MV-4-11 (cell line): ENCODE measurements around the gene NCKAP5.

Source experiments
- DNase-seq: peaks from one replicate; lab custom pipeline; 2025; lab: John Stamatoyannopoulos, UW

NCKAP5 gene

DNA sequence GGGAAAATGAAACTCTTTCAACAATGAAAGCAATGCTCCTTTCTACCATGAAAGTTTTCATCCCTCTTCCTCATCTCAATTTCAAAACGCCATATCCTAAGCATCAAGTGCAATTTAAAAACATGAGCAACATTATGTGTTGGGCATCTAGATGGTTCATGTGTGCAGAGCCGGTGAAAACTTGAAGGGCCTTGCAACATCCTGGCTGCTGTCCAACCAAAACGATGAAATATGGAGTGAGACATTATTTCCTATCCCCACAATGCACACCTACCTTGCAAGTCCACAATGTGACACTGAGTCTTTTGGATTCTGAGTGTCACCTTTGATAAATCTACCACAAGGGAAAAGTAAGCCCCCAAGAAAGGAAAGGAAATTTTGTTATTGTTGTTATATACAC, 110.0 kb downstream of the NCKAP5 start:
- no peak for DNase-seq

DNA sequence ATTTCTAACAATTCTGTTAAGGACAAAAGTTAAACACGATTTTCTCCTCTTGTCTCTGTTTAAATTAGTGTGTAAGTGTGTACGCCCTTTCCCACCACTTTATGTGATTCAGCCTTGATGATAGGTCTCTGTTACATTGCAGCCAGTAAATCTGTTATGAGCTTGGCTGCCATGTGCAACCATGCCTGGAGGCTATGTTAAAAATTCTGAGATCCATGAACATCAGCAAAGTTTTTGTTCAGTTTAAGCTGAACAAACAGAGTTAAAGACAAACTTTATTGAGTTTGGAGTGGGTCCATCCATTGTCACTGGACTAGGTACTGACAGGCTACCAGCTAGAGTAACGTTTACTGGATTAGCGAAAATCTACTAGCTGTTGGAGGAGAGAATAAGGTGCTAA, 110.4 kb downstream of the NCKAP5 start:
- no peak for DNase-seq

DNA sequence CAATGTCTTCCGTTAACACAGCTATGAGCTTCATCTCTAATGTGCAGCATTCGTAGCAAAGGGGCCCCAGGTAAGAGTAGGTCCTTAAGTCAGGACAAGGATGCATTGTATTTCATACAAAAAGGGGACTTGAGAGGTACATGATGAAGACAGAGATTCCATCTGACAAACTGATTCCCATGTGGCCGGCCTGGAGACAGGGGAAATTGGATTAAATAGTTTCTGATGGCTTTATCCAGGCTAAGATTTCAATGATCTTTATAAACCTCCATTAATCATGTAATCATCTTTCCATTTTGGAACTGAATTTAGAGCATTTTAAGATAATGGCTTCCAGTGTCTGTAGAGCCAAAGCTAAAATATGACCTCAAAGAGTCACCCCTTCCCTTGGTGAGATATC, 111.3 kb downstream of the NCKAP5 start:
- no peak for DNase-seq

DNA sequence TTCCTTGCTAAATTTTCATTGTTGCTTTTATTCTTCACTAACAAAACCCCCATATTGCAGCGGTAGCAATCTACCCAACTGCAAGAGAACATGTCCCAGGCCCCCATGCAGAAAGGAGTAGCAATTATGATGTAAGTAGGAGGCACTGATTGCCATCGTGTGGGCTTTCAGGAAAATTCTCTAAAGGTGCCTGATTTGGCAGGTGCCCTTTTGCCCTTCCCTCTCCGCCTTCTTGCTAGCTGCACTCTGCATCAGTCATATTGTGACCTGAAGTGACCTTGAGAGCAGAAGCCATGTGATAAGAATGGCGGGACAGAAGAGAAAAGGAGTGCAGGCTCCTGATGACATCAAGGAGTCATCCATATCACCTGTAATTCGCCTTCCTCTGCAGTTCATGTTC, 112.1 kb downstream of the NCKAP5 start:
- no peak for DNase-seq

DNA sequence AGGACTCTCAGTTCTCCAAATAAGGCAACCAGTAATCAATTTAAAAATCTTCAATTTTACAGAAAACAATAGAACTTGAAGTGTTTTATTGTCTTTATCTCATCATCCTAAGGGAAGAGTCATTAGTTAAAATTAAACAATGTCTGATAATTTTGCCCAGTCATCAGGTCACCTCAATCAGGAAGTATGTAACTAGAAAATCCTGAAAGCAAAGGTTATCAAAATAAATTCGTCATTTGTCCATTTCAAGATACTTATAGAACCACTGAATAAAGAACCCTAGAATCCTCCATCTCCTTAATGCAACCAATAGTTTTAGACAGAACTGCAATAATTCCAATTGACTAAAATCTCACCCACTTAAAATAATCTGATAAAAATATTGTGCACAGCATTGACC, 115.2 kb downstream of the NCKAP5 start:
- no peak for DNase-seq

DNA sequence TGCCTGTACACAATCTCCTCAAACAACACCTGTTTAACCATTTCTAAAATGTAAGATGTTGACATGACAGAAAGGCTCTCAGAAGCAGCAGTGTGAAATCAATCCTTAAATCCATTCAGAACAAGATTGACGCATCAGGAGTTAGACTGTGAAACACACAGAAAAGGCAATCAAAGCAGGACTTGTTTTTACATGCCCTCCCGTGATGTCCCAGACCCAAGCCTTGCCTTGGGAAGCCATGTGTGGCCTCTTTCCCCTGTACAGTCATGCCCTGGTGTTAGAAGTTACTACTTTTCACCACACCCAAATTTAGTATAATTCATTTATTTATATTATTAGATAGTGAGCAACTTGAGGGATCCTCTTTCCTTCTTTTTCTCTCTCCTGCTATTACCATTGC, 115.7 kb downstream of the NCKAP5 start:
- DNase-seq: no peak

DNA sequence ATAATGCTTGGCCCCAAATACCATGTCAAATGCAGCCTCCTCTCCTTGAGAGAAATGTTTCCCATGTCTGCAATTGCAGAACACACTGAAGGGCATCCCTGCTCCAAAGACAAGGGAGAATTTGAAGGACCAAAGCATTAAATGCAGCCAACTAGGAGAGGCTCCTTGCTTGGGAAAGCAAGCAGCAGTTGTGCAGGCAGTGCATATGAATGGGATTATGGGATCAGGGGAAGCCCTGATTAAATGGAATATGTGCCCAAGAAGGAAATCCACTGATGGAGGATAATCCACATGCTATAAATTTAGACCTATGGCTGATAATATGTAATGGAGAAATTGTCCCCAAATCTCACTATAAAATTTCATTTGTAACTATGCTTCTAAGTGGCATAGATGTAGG, 116.1 kb downstream of the NCKAP5 start:
- no peak for DNase-seq

DNA sequence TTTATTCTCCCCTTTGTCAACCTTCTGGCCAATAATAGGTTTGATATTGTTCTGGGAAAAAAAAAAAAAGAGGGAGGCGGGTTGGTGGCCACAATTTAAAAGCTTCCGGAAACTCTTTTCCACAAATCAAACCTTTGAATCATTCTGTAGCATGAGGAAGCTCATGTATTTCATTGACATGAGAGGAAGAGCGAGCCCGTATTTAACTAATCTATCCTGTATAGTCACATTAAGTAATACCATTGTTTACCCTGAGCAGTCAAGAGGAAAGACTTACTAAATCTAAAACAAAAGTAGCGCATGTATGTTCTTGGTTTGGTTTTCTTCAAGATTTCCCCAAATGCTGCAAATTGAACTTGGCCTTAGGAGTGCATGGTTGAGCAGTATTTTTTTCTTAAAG, 120.1 kb downstream of the NCKAP5 start:
- DNase-seq: no peak

DNA sequence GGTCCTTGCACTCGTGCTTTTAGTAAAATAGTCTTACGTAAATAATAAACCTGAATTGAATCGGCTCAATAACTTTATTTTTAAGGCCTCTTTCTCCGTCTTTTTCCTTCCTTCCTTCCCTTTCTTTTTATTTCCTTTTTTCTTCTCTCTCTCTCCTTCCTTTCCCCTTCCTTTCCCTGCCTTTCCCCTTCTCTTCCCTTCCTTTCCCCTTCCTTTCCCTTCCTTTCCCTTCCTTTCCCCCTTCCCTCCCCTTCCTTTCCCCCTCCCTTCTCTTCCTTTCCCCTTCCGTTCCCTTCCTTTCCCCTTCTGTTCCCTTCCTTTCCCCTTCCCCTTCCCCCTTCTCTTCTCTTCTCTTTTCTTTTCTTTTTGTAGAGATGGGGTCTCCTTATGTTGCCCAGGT, 121.0 kb downstream of the NCKAP5 start:
- no peak for DNase-seq

DNA sequence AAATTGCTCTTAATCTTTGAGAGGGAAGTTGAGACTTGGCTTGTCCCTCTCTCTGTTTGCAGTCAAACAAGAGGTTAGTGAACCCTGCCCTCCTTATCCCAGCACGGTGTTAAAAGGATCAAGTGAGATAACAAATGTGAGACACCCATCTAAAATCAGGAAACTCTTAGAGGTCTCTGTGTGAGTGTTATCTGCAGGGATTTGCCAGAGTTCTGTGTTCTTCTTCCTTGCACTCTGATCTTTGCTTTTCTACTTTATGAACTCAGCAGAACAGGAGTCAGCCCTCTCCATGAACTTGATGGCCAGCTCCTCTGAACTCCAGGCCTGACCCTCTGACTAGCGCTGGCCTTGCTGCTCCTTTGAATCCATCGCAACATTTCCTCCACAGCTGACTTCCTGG, 123.8 kb downstream of the NCKAP5 start:
- no peak for DNase-seq

DNA sequence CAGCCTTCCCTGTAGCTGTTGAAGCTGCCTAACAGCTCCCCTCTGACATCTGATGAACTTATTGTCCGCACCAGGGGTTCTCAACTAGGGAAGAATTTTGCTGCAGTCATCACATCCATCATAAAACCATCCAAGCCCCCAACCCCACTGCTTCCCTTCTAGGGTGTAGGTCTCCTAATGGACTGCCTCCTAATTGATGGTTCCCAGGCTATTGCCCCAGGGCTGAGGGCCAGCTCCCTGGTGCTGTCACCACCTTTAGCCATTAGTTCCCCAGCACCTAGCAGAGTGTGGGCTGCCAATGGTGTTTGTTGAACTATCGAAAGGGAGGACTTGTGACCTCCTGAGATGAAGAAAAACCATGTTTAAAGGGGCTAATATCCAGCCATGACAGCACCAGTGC, 125.9 kb downstream of the NCKAP5 start:
- DNase-seq: no peak

DNA sequence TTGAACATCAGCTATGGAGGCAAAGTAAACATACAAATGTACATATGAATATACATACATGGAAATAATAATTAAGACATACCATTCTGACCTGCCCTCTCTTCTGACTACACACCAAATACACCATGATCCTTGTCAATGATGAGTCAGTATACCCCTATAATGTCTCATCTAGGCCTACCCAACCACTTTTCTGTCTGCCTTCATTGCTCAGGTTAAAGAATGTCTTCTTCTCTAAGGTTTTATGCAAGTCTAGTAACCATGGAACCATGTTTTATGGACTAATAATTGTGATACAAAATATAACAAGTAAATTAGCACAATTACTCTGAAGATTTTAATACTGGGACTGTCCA, 128.7 kb downstream of the NCKAP5 start:
- no peak for DNase-seq

DNA sequence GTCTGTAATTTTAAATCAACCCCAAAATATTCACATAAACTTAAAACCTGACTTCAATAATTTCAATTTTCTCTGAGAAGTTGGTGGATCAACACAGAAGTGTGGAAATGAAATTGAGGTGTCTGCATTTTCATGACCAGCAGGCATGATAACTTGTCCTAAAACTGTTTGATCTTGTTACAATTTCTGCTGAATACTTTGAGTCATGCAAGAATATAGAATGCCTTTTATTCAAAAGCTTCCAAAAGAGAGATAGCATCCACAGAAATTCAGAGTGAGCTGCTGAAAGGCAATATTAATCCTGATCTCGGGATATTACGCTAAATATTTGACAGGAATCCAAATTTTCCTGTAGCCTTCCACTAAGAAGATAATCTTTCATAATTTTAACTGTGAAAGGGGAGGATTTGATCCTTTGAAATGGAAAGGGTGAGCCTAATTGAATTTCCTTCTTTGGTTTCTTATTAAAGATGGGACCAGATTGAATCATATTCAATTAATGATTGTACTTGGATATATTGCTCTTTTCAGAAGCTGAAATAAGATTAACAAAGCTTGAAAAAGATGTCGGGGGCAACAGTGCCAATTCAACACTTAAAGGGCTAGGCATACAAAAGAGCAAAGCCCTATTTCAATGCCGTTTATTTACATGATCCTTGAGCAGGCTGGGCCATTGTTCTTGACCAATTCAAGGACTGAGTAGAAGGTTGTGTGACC, 129.3 kb downstream of the NCKAP5 start:
- no peak for DNase-seq

DNA sequence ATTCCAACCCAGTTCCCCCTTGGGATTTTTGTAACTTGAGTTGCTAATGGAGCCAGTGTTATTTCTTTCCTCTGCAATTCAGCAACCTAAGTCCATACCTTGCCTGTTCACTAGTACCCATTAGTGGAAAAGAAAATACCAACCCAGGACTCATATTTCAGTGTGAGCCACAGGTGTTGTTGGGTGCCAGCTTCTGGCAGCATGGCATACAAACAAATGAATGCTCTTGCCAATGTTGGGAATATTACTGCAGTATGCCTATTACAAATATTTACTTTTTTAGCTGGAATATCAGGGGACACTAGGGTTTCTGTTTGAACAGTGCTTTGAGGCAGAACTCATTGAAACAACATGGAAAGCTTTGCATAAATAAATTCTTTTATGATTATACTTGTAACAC, 130.2 kb downstream of the NCKAP5 start:
- no peak for DNase-seq

DNA sequence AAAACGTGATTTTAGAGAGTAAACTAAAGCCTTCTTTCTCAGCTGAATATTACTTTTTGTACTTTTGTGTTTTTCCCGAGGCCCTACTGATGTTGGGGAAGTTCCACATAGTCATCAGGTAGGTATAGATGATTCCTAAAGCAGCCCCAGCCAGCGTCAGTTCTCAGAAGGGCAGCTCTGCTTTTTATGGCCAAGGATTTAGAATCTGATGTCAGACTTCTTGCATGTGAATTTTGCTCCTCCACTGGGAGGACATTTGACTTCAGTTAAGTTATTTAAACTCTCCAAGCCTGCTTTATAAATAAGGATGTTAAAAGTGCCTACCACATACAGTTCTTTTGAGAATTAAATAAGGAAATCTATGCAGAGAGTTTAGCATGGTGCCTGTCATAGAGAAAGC, 130.8 kb downstream of the NCKAP5 start:
- DNase-seq: no peak

DNA sequence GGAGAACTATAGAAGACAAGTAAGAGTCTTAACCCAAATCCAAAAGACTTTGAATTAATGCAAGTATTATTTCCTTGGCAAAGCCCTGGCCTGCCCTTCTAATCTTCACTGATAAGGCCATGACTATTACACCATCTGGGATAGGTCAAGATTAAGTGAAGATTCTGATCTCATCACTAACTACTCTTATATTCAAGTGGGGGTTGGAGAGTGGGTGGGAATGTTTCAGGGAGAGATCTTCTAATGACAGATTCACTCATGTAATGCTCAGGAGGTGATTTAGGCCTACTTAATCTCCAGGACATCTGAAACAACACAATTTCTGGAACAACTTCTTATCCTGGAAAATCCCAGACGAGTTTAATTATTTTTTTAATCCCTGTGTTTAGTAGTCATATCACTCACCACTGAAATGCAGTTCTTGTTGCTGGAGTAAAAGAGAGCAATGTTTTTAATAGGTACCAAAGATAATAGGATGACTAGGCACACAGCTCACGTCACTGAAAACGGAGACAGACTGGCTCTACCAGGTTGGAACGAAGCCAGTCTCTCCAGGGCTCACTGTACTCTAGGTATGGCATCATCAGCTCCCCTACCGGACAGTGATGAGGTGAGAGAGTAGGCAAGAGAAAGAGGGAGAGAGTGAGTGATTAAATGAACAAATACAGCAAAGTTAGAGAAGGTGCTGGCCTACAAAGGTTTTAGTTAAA, 133.1 kb downstream of the NCKAP5 start:
- DNase-seq: no peak

DNA sequence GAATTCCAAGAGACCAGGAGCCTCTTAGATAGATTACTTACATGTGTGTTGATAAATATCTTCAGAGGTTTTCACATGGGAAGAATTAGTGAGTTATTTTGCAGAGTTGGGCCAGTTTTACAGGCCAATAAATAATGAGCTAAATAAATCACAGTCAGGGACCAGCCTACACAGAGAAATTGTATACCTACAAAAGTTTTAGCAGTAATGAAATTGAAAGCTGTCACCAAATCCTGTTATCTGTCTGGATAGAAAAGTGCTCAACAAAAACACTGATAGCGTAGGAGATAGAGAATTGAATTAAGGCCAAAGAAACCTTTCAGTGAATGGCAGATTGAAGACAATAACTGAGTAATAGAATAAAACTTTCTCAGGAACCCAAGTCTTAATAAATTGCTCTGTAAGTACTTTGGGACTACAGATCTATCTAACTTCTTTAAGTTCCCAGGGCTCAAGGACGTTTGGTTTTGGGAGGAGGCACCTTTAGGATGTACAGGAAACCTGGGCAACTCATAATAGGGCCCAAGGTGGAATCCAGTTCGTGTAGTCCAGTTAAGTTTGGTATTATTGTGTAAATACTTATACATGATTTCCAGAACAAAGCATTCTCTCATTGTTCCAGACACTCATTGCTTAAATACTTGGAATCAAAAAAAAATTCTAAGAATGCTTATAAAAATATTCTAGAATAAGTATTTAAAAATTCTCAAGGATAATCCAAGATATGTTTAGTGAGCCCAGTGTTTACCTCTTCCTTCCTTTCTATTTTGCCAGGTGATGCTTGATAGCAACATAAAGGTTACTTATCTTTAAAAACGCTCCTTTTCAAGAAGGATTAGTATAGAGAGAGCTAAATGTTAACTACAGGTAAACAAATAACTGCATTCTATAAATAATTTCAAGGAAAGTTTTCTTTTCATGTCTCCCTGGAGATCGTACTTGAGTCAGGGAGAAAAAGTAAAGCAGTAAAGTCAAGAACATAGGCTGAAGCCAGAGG, 134.5 kb downstream of the NCKAP5 start:
- DNase-seq: no peak

DNA sequence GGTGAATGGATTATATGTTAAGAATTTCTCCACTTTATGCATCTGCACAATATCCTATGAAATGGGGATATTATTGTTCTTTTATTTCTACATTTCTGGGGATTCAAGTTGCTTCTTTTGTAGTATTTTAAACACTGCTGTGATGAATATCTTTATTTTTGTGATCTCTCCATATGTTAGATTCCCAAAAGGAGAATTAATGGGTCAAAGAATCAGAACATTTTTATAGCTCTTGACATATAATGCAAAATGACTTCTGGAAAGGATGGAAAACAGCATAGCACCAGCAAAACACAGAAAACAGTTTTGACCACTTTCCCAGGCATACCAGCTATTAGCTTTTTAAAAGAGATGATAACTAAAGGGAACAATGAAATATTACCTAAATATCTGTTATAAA, 135.5 kb downstream of the NCKAP5 start:
- DNase-seq: no peak

DNA sequence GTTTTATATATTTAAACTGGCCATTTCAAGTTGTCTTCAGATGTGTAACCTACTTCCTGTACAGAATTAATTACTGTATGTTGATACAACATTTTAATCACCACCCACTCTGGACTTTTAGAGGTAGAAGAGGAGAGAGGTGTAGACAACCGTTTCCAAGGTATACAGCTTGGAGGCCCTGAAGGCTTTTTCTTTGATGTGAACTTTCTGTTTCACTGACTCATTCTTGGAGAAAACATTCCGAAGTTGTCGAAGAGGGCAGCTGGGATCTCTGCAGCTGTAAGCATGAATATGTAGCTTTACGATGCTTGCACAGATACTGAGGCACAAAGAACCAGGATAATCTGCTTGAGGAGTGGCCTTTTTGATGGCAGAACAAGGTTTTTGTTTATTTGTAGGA, 137.0 kb downstream of the NCKAP5 start:
- DNase-seq: no peak

DNA sequence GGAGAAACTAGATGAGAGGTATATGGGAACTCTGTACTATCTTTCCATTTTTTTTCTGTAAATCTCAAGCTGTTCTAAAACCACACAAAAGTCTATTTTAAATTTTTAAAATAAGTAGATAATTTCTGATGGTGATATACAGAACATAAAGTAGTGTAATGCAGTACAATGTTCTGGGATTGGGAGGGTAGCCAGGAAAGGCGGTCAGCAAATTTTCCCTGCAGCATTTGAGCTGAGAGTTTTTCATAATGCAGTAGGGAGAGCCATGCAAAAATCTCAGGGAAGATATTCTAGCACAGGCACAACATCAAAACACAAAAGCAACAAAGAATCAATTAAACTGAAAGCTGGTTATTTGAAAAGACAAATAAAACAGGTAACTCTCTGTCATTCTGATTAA, 141.5 kb downstream of the NCKAP5 start:
- no peak for DNase-seq

DNA sequence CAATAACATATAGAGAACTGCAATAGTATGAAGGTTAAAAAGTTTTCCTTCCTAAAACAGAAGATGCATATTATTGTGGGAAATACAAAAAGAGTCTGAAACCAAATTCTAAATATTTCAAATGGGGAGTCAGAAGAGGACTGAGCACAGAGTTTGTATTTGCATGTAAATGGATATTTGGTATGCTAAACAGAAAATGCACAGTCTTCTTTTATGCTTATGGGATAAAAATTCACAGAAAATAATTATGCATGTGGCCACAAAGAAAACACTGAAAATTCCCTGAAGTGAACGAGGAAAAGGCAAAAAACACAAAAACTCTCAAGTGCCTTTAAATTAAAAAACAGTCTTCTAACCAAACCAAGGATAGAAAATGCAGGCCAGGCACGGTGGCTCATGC, 142.7 kb downstream of the NCKAP5 start:
- DNase-seq: no peak

DNA sequence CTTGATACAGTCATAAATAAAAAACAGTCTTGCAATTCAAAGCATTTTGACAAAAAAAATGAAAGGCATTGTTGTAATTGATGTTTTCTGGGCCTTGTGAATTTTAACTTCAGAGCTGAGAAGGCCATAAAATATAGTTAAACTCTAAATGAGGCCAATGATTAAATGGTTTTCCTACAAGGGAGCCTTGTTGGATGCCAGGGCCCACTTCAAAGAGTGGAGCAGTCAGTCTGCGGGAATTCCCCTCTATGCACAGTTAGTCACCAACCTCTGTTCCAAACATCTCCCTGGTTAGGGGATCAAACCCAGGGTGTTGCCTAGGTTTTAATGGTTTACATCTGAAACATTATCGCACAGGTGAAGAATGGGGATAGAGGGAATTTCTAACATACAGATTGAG, 143.4 kb downstream of the NCKAP5 start:
- DNase-seq: no peak

DNA sequence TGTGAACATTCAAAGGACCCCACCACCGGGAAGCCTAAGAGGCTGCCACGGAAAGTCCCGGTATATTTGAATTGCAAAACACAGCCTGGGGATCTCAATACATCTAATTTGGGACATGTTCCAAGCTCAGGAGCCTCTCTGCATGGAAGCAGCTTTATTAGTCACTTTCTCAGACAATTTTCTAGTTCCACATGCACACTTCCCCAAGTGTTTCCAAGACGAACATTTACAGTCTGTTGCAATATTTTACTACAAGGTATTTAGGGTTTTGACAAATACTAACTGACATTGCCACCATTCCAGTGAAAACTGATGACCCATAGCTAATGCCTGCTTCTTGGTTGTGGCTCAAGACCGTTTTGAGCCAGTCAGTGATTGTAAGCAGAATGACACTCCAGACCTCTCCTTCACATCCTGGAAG, 145.3 kb downstream of the NCKAP5 start:
- DNase-seq: no peak
